A549 (cell line): Measurements from ENCODE around the gene SFRP2. TPM values are rescaled to one million over a fixed set of nuclear protein-coding genes. Genes with fewer than 3 reads are reported as not detected.

Source experiments
- ATAC-seq, 2 experiments: fragments of 200-7000 bp in 1 of 2; fragments of >200 bp in 1 of 2; cut with Nextera tagmentation in 1 of 2; cut with Tn5 transposase in 1 of 2; 3 replicates each; pipeline versions ENCODE4 v1.8.0 to v1.9.1; 2018 to 2020; ENCODE audit warnings: mild to moderate bottlenecking in 1 of 2, moderate library complexity in 1 of 2
- CTCF ChIA-PET: fragments of 300-600 bp; sonication (Branson Sonifier 250); formaldehyde crosslinking; extraction: SDS; loops from one replicate; lab custom pipeline; 2021; ENCODE audit warnings: antibody characterized with exemption, inconsistent platforms; lab: Yijun Ruan, JAX
- POLR2A ChIA-PET: fragments of 350-600 bp; formaldehyde crosslinking; extraction: SDS; loops from one replicate; lab custom pipeline; 2021; ENCODE audit warnings: antibody characterized with exemption, inconsistent platforms; lab: Yijun Ruan, JAX
- DNase-seq, 2 experiments: peaks; one replicate each; pipeline versions ENCODE4 v3.0.0 to v3.0.0-alpha.2; 2011 to 2016; ENCODE audit warnings: low read depth in 1 of 2, low spot score in 1 of 2
- FAIRE-seq: peaks from 2 replicates; lab custom pipeline; 2011; peaks lifted over from hg19 to GRCh38; lab: Jason Lieb, UNC
- H3K27ac ChIP-seq, 2 experiments: fragments of >200 bp; sonication (Bioruptor Twin); formaldehyde crosslinking; 3 replicates each; pipeline ENCODE4 v1.5.1; 2016 to 2017
- H3K4me1 ChIP-seq: fragments of >200 bp; sonication (Bioruptor Twin); formaldehyde crosslinking; 3 replicates; pipeline ENCODE4 v1.6.1; 2016
- H3K4me2 ChIP-seq: fragments of >200 bp; sonication (Bioruptor Twin); formaldehyde crosslinking; 3 replicates; pipeline ENCODE4 v1.6.1; 2016
- H3K4me3 ChIP-seq: fragments of >200 bp; sonication (Bioruptor Twin); formaldehyde crosslinking; 3 replicates; pipeline ENCODE4 v1.5.1; 2016
- H3K9me3 ChIP-seq: fragments of >200 bp; sonication (Bioruptor Twin); formaldehyde crosslinking; 3 replicates; pipeline ENCODE4 v1.6.1; 2016
- ATOH8 ChIP-seq: fragments of 250-450 bp; sonication (Bioruptor Pico); IDR thresholded peaks from 2 replicates; pipeline ENCODE4 v1.5.0; 2020; ENCODE audit warnings: low read depth, mild to moderate bottlenecking, moderate library complexity
- CBX2 ChIP-seq: fragments of 200-600 bp; sonication (generic); IDR thresholded peaks from 2 replicates; pipeline ENCODE4 v1.6.1; 2016; ENCODE audit warnings: low read depth, mild to moderate bottlenecking, borderline replicate concordance
- CBX8 ChIP-seq: fragments of 200-600 bp; sonication (generic); IDR thresholded peaks from 2 replicates; pipeline ENCODE4 v1.6.1; 2016
- CHD2 ChIP-seq: fragments of 150-350 bp; IDR thresholded peaks from 2 replicates; pipeline ENCODE4 v1.6.1; 2014; ENCODE audit warnings: low read length; ENCODE audit not compliant: partially characterized antibody
- E2F6 ChIP-seq: IDR thresholded peaks from 2 replicates; pipeline ENCODE4 v1.6.1; 2012; ENCODE audit warnings: low read depth, borderline replicate concordance
- EHF ChIP-seq: fragments of 250-450 bp; sonication (Bioruptor Pico); IDR thresholded peaks from 2 replicates; pipeline ENCODE4 v1.5.0; 2020; ENCODE audit warnings: mild to moderate bottlenecking
- EP300 ChIP-seq, 2 experiments: fragments of >200 bp; sonication (Bioruptor Twin); formaldehyde crosslinking; IDR thresholded peaks; 2 replicates in 1 of 2; 3 replicates in 1 of 2; pipeline ENCODE4 v1.6.1; 2016 to 2017
- ESRRA ChIP-seq: fragments of 150-350 bp; IDR thresholded peaks from 2 replicates; pipeline ENCODE4 v1.6.1; 2014; ENCODE audit warnings: mild to moderate bottlenecking, low read length, borderline replicate concordance
- FOSB ChIP-seq: fragments of 250-450 bp; sonication (Bioruptor Pico); IDR thresholded peaks from 2 replicates; pipeline ENCODE4 v1.5.0; 2020; ENCODE audit warnings: mild to moderate bottlenecking, moderate library complexity
- FOXS1 ChIP-seq: fragments of 250-450 bp; sonication (Bioruptor Pico); IDR thresholded peaks from 2 replicates; pipeline ENCODE4 v1.5.0; 2020; ENCODE audit warnings: mild to moderate bottlenecking, moderate library complexity
- GATA3 ChIP-seq: IDR thresholded peaks from 2 replicates; pipeline ENCODE4 v1.6.1; 2012; ENCODE audit warnings: borderline replicate concordance
- HDAC2 ChIP-seq: fragments of 200-600 bp; sonication (generic); IDR thresholded peaks from 2 replicates; pipeline ENCODE4 v1.6.1; 2016
- HMGXB4 ChIP-seq: fragments of 250-450 bp; sonication (Bioruptor Pico); IDR thresholded peaks from 2 replicates; pipeline ENCODE4 v1.5.0; 2021; ENCODE audit warnings: mild to moderate bottlenecking, moderate library complexity, borderline replicate concordance
- HOXA7 ChIP-seq: fragments of 250-450 bp; sonication (Bioruptor Pico); IDR thresholded peaks from 2 replicates; pipeline ENCODE4 v1.5.0; 2020; ENCODE audit warnings: mild to moderate bottlenecking, moderate library complexity
- HOXB13 ChIP-seq: fragments of 250-450 bp; sonication (Bioruptor Pico); IDR thresholded peaks from 2 replicates; pipeline ENCODE4 v1.5.0; 2020; ENCODE audit warnings: low read depth, mild to moderate bottlenecking, moderate library complexity
- JUNB ChIP-seq: fragments of >200 bp; sonication (Bioruptor Twin); formaldehyde crosslinking; IDR thresholded peaks from 2 replicates; pipeline ENCODE4 v1.6.1; 2016
- KDM1A ChIP-seq: fragments of 200-600 bp; sonication (generic); IDR thresholded peaks from 2 replicates; pipeline ENCODE4 v1.6.1; 2016; ENCODE audit warnings: low read depth, mild to moderate bottlenecking
- NPAS2 ChIP-seq: fragments of 250-450 bp; sonication (Bioruptor Pico); IDR thresholded peaks from 2 replicates; pipeline ENCODE4 v1.8.0; 2022; ENCODE audit warnings: mild to moderate bottlenecking, moderate library complexity, borderline replicate concordance
- NR3C1 ChIP-seq: fragments of >200 bp; sonication (Bioruptor Twin); formaldehyde crosslinking; IDR thresholded peaks from 3 replicates; pipeline ENCODE4 v1.6.1; 2017
- PHF8 ChIP-seq: fragments of 200-600 bp; sonication (generic); IDR thresholded peaks from 2 replicates; pipeline ENCODE4 v1.6.1; 2016; ENCODE audit warnings: low read depth, mild to moderate bottlenecking, antibody characterized with exemption, moderate library complexity, borderline replicate concordance
- POLR2AphosphoS2 ChIP-seq: conservative IDR thresholded peaks from 2 replicates; pipeline ENCODE4 v1.6.1; 2012; ENCODE audit warnings: low read length, improper control_type of control experiment, inconsistent platforms
- RARB ChIP-seq: fragments of 250-450 bp; sonication (Bioruptor Pico); IDR thresholded peaks from 2 replicates; pipeline ENCODE4 v1.8.0; 2021; ENCODE audit warnings: mild to moderate bottlenecking, moderate library complexity
- RCOR1 ChIP-seq: fragments of 150-350 bp; IDR thresholded peaks from 2 replicates; pipeline ENCODE4 v1.6.1; 2014; ENCODE audit warnings: antibody characterized with exemption, low read length, low read depth
- REST ChIP-seq: fragments of 200-600 bp; sonication (generic); IDR thresholded peaks from 2 replicates; pipeline ENCODE4 v1.6.1; 2016; ENCODE audit warnings: antibody characterized with exemption, mild to moderate bottlenecking, moderate library complexity
- RNF2 ChIP-seq: fragments of 200-600 bp; sonication (generic); IDR thresholded peaks from 2 replicates; pipeline ENCODE4 v1.6.1; 2016; ENCODE audit warnings: low read depth, mild to moderate bottlenecking, antibody characterized with exemption, moderate library complexity, borderline replicate concordance
- SMC3 ChIP-seq: fragments of >200 bp; sonication (Bioruptor Twin); formaldehyde crosslinking; IDR thresholded peaks from 3 replicates; pipeline ENCODE4 v1.6.1; 2018; ENCODE audit warnings: inconsistent platforms
- TP53 ChIP-seq: fragments of 250-450 bp; sonication (Bioruptor Pico); IDR thresholded peaks from 2 replicates; pipeline ENCODE4 v1.5.0; 2021; ENCODE audit warnings: mild to moderate bottlenecking, moderate library complexity
- ZC3H11A ChIP-seq: fragments of 450-650 bp; IDR thresholded peaks from 2 replicates; pipeline ENCODE4 v1.6.1; 2014; ENCODE audit warnings: antibody characterized with exemption, mild to moderate bottlenecking
- ZFP36 ChIP-seq: fragments of 450-650 bp; IDR thresholded peaks from 2 replicates; pipeline ENCODE4 v1.6.1; 2014; ENCODE audit warnings: borderline replicate concordance; ENCODE audit not compliant: partially characterized antibody
- ZSCAN20 ChIP-seq: fragments of 250-450 bp; sonication (Bioruptor Pico); IDR thresholded peaks from 2 replicates; pipeline ENCODE4 v1.8.0; 2022; ENCODE audit warnings: mild to moderate bottlenecking, moderate library complexity
- WGBS: methylation state at CpG from one replicate; pipeline ENCODE4 v1.1.6; 2017; ENCODE audit errors: missing lambda C conversion rate; 5-methylcytosine and 5-hydroxymethylcytosine counted together
- polyA plus RNA-seq, 4 experiments: library from polyadenylated mRNA; depleted of rRNA in 3 of 4; stranded (reverse); fragments of >200 nt; fragmentation: RNase III in 1 of 4; extraction: RNeasy Plus Mini Kit Qiagen cat#74134 plus additional on column Dnase treatment in 1 of 4; gene quantifications; 2 replicates in 3 of 4; 3 replicates in 1 of 4; pipeline ENCODE4 v1.2.3, GENCODE V29; 2011 to 2017

SFRP2 gene
- polyA plus RNA-seq, 2 of the 4 experiments (the other 2 are of a cell fraction) = not detected

GRCh38 chr4:153825126-153825525 lies 36.2 kb upstream of the SFRP2 start:
- ChIA-PET POLR2A (no interaction called here), CTCF (no interaction called here)
- no peak for ATAC-seq
- no peaks in the 10 kb centered on the region for H3K9me3 ChIP-seq
- H3K27ac ChIP-seq = no peak overlapping the region
- no peak overlapping the region for H3K4me3 ChIP-seq
- no peak for TF ChIP-seq ZC3H11A
- TF ChIP-seq ATOH8 (CRISPR knock-in tag) = no peak
- no peak for TF ChIP-seq TP53 (CRISPR knock-in tag)
- no peak for TF ChIP-seq HOXA7 (CRISPR knock-in tag)
- no peak for TF ChIP-seq CBX8
- no peak for TF ChIP-seq HOXB13 (CRISPR knock-in tag)
- TF ChIP-seq JUNB = no peak
- TF ChIP-seq ESRRA = no peak
- no peak for TF ChIP-seq CBX2
- no peak for TF ChIP-seq KDM1A
- no peak for TF ChIP-seq REST
- TF ChIP-seq ZSCAN20 (CRISPR knock-in tag) = no peak
- no peak for TF ChIP-seq PHF8
- no peak for TF ChIP-seq RCOR1
- no peak for TF ChIP-seq EHF (CRISPR knock-in tag)
- no peak for TF ChIP-seq NR3C1
- TF ChIP-seq NPAS2 (CRISPR knock-in tag) = no peak
- TF ChIP-seq GATA3 = no peak
- H3K4me1 ChIP-seq = no peaks in the 10 kb centered on the region
- 5% methylated on average over 4 of the region's 4 CpGs for WGBS
- no peak for DNase-seq
- H3K4me2 ChIP-seq = no peak overlapping the region
- no peak for FAIRE-seq

- DNase-seq (no peak), FAIRE-seq (no peak), ATAC-seq (no peak)
- Histone ChIP-seq H3K4me2 (no peak overlapping the region), H3K27ac (no peak overlapping the region), H3K4me1 (no peaks in the 10 kb centered on the region), H3K9me3 (no peaks in the 10 kb centered on the region), H3K4me3 (no peak overlapping the region)
- ChIA-PET CTCF (no interaction called here), POLR2A (no interaction called here)
- TF ChIP-seq HMGXB4 (no peak), ZFP36 (no peak), FOSB (no peak), HDAC2 (no peak), REST (no peak), EP300 (IDR thresholded peaks at IDR 0.05) (no peak), NR3C1 (no peak), ZC3H11A (no peak), HOXA7 (CRISPR knock-in tag) (no peak), E2F6 (no peak), RARB (no peak), FOXS1 (CRISPR knock-in tag) (no peak), ZSCAN20 (CRISPR knock-in tag) (no peak), SMC3 (no peak), POLR2AphosphoS2 (no peak), RNF2 (no peak), GATA3 (no peak), CHD2 (no peak)
Measured at GRCh38 chr4:153824501-153824900, 35.6 kb upstream of the SFRP2 start.
